Stimulated activated naive CD4-positive, alpha-beta T cell treated with Interleukin-2 at 50 U/mL for 16 hours (primary cell): ENCODE results near the gene ALK.

ENCODE experiments used
- DNase-seq: peaks from one replicate; lab custom pipeline; 2025; lab: John Stamatoyannopoulos, UW

ALK gene

GRCh38 chr2:29196792-29197788 is 724.3 kb downstream of the ALK start:
- DNase-seq, result peak; percentile 58

- no peak for DNase-seq
These were observed 725.6 kb downstream of the ALK start for GRCh38 chr2:29195796-29196195.

- DNase-seq, result no peak
These were observed 727.7 kb downstream of the ALK start for GRCh38 chr2:29193681-29194080.

GRCh38 chr2:29193111-29193510 is 728.3 kb downstream of the ALK start:
- no peak for DNase-seq

- no peak for DNase-seq
These were observed 728.9 kb downstream of the ALK start for GRCh38 chr2:29192526-29192925.

- DNase-seq, result no peak
These were observed 729.6 kb downstream of the ALK start for GRCh38 chr2:29191817-29192216.

GRCh38 chr2:29189052-29189451 is 732.3 kb downstream of the ALK start:
- DNase-seq, result no peak

- no peak for DNase-seq
These were observed 733.5 kb downstream of the ALK start for GRCh38 chr2:29187926-29188325.

- no peak for DNase-seq
These were observed 734.6 kb downstream of the ALK start for GRCh38 chr2:29186817-29187216.

- DNase-seq, result no peak
These were observed 736.9 kb downstream of the ALK start for GRCh38 chr2:29184531-29184930.

- no peak for DNase-seq
These were observed 738.5 kb downstream of the ALK start for GRCh38 chr2:29182920-29183319.

GRCh38 chr2:29182334-29182733 is 739.1 kb downstream of the ALK start:
- no peak for DNase-seq

- no peak for DNase-seq
These were observed 746.0 kb downstream of the ALK start for GRCh38 chr2:29175338-29175737.

- no peak for DNase-seq
These were observed 746.4 kb downstream of the ALK start for GRCh38 chr2:29174937-29175336.

GRCh38 chr2:29166242-29167039 is 754.9 kb downstream of the ALK start:
- no peak for DNase-seq

- no peak for DNase-seq
These were observed 755.8 kb downstream of the ALK start for GRCh38 chr2:29165362-29166241.

- no peak for DNase-seq
These were observed 757.1 kb downstream of the ALK start for GRCh38 chr2:29164091-29164846.

GRCh38 chr2:29162204-29162928 is 759.0 kb downstream of the ALK start:
- no peak for DNase-seq

- no peak for DNase-seq
These were observed 761.2 kb downstream of the ALK start for GRCh38 chr2:29160184-29160583.

GRCh38 chr2:29159125-29159524 is 762.3 kb downstream of the ALK start:
- DNase-seq, result no peak
